ENCODE measurements around the gene ECI2. TPM values are rescaled to one million over a fixed set of nuclear protein-coding genes. Genes with fewer than 3 reads are reported as not detected.
A peak's percentile ranks its signal among the peaks of the same experiment; 100 is the strongest.

Gene ECI2
- total and polyA plus RNA-seq, 8 donors: 26.8 to 79.6 (median 49.6) TPM

DNA sequence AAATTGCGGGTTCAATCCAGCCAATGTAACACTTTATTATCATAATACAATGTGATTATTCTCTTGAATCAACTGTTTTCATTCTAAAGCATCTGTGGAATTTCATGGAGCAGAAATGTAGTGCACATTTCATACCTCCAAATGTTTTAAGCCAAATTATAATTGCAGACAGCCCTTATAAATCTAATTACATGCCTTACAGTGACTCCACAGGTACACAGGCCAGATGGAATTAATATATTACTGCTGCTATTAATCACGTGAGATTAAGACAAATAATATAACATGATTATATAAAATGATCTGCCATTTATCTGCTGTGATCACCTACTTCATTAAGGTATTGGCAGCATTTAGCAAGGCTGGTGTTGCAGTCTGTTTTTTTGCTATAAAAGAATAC is 9.7 kb upstream of the ECI2 start:
- 77 to 87% methylated on average over 2 of the region's 2 CpGs for WGBS, 2 donors
- H3K27ac ChIP-seq: no peak overlapping the region
- ATAC-seq (no peak), FAIRE-seq (no peak), DNase-seq (no peak)
- no peaks in the 10 kb centered on the region for H3K27me3 ChIP-seq
- H3K4me1 ChIP-seq: peaks cover 0 to under 1% (median 0%) of the 10 kb centered on the region in 3 donors
- intact Hi-C loops (cut with DNase I): no loop called here
- H3K4me3 ChIP-seq: no peak overlapping the region
- TF ChIP-seq, protein P1, sequence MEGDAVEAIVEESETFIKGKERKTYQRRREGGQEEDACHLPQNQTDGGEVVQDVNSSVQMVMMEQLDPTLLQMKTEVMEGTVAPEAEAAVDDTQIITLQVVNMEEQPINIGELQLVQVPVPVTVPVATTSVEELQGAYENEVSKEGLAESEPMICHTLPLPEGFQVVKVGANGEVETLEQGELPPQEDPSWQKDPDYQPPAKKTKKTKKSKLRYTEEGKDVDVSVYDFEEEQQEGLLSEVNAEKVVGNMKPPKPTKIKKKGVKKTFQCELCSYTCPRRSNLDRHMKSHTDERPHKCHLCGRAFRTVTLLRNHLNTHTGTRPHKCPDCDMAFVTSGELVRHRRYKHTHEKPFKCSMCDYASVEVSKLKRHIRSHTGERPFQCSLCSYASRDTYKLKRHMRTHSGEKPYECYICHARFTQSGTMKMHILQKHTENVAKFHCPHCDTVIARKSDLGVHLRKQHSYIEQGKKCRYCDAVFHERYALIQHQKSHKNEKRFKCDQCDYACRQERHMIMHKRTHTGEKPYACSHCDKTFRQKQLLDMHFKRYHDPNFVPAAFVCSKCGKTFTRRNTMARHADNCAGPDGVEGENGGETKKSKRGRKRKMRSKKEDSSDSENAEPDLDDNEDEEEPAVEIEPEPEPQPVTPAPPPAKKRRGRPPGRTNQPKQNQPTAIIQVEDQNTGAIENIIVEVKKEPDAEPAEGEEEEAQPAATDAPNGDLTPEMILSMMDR (IDR thresholded peaks at IDR 0.05): no peak
- no peaks in the 10 kb centered on the region for H3K36me3 ChIP-seq
- H3K9me3 ChIP-seq: peaks cover 0 to 2% (median 0%) of the 10 kb centered on the region in 4 donors

GRCh38 chr6:4139272-4139671 is 3.9 kb upstream of the ECI2 start:
- WGBS, 2 donors: 72 to 75% methylated on average over 3 of the region's 3 CpGs
- TF ChIP-seq, protein P1 (IDR thresholded peaks at IDR 0.05): no peak
- FAIRE-seq (no peak), DNase-seq (no peak), ATAC-seq (no peak)
- Histone ChIP-seq H3K36me3 (no peaks in the 10 kb centered on the region), H3K4me1 (peaks cover 0 to 7% (median 0%) of the 10 kb centered on the region in 3 donors), H3K27ac (no peak overlapping the region), H3K9me3 (peaks cover 0 to 2% (median 0%) of the 10 kb centered on the region in 4 donors), H3K4me3 (no peak overlapping the region), H3K27me3 (no peaks in the 10 kb centered on the region)
- intact Hi-C loops (cut with DNase I): no loop called here

DNA sequence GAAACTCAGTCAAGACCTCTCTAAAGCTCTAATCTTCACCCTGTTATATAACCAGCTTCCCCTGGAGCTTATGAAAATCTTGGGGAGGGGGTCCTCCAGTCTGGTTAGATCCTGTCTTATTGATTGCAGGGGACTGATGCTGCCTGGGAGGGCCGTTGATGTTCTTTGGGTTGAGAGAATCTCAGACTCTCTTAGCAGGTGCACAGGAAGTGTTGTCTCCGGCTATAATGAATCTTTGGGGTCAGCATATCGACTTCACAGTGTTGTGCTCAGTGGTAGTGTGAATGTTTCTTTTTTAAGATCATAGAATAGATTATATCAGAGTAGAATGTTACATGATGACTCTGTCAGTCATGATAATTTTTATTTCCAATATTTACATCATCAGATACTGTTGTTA is 2.8 kb upstream of the ECI2 start:
- no peak overlapping the region for H3K4me3 ChIP-seq
- 90 to 91% methylated on average over 3 of the region's 3 CpGs for WGBS, 2 donors
- FAIRE-seq: no peak
- peaks cover 0 to 12% (median 4%) of the 10 kb centered on the region in 3 donors for H3K4me1 ChIP-seq
- no peak for DNase-seq
- intact Hi-C loops (cut with DNase I): no loop called here
- no peak for ATAC-seq
- no peaks in the 10 kb centered on the region for H3K36me3 ChIP-seq
- no peaks in the 10 kb centered on the region for H3K9me3 ChIP-seq
- TF ChIP-seq, protein P1 (IDR thresholded peaks at IDR 0.05): no peak
- no peak overlapping the region for H3K27ac ChIP-seq
- no peaks in the 10 kb centered on the region for H3K27me3 ChIP-seq

GRCh38 chr6:4136354-4136831 is 1.0 kb upstream of the ECI2 start:
- Histone ChIP-seq H3K4me1 (peaks cover 0 to 17% (median 4%) of the 10 kb centered on the region in 3 donors), H3K4me3 (peak overlapping the region; percentile 31 to 71 (median 44)), H3K27me3 (no peaks in the 10 kb centered on the region), H3K36me3 (no peaks in the 10 kb centered on the region), H3K9me3 (no peaks in the 10 kb centered on the region), H3K27ac (peak overlapping the region; percentile 52 to 72 (median 64))
- intact Hi-C loops (cut with DNase I): no loop called here
- DNase-seq: no peak
- 10% methylated on average over 1 of the region's 1 CpG for WGBS, 2 donors
- no peak for ATAC-seq
- no peak for FAIRE-seq
- TF ChIP-seq, protein P1 (IDR thresholded peaks at IDR 0.05): no peak

DNA sequence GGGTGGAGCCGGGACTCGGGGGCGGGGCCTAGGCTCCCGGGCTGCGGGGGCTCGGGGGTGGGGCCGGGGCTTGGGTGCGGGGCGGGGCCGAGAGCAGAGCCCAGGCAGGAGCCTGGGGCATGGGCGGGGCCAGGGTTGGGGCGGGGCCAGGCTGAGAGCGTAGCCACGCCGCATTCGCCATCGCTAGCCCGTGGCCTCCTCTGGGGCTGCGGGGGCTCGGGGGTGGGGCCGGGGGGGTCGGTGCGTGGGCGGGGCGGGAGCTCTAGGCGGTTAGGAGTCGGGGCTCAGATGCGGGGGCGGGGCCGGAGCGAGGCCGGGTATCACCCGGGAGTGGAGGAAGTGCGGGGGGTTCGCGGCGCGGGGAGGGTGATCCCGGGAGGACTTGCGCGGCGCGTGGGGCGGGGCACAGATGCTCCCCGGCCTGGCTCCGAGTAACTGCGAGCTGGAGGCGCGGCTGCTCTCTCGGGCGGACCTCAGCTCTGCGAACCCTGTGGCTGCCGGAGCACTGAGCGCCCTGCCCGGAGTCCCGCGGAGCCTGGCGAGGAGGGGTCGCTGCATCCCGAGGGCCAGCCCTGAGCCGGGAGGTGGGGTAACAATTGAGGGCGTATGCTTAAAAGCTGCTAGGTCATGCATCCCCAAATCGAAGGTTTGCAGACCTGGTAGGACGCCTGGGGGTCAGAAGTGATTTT is 434 bp upstream of the ECI2 start:
- peak overlapping the region; percentile 52 to 72 (median 64) for H3K27ac ChIP-seq
- WGBS, 2 donors: 0 to 1% methylated on average over 43 to 64 of the region's 64 CpGs
- TF ChIP-seq, protein P1 (IDR thresholded peaks at IDR 0.05): no peak
- no peak for FAIRE-seq
- peak overlapping the region; percentile 31 to 71 (median 56) for H3K4me3 ChIP-seq
- no peaks in the 10 kb centered on the region for H3K9me3 ChIP-seq
- DNase-seq: peak; percentile 95 to 99 (median 97)
- peaks cover 4 to 23% (median 4%) of the 10 kb centered on the region in 3 donors for H3K4me1 ChIP-seq
- no peaks in the 10 kb centered on the region for H3K36me3 ChIP-seq
- intact Hi-C loops (cut with DNase I): no loop called here
- H3K27me3 ChIP-seq: no peaks in the 10 kb centered on the region
- ATAC-seq: peak; percentile 83 to 93 (median 88)
